Erythroblast (primary cell): ENCODE results near the gene KHDC4.

Source experiments
- GATA1 ChIP-seq: IDR thresholded peaks from 2 replicates; pipeline ENCODE4 v1.6.1; 2011; ENCODE audit warnings: low read depth, mild to moderate bottlenecking, control low read depth, low read length, moderate library complexity
- POLR2A ChIP-seq: IDR thresholded peaks from 2 replicates; pipeline ENCODE4 v1.6.1; 2011; ENCODE audit warnings: mild to moderate bottlenecking, low read length

DNA sequence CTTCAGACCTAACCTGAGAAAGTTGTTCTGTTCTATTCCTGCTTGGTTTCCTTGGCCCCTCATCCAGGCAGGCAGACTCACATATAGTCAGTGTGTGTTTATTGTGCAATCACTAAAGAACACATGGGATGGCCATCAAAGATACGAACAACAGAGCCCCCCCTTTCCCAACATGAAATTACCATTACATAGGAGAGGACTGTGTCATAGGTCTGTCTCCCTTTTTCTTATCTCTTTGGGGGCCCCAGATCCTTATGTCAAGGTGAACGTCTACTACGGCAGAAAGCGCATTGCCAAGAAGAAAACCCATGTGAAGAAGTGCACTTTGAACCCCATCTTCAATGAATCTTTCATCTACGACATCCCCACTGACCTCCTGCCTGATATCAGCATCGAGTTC lies 53.3 kb downstream of the KHDC4 start:
- TF ChIP-seq POLR2A (no peak), GATA1 (no peak)
